Stimulated activated CD4-positive, alpha-beta T cell treated with anti-CD3 and anti-CD28 coated beads, TNF-alpha, amount 100 ng/mL, for 24 hours (primary cell): Measurements from ENCODE around the gene ZNF8.

ENCODE experiments used
- DNase-seq, 3 experiments: peaks; one replicate each; pipeline ENCODE4 v3.0.0-alpha.2; 2020; ENCODE audit warnings: low read depth in 3 of 3

Gene ZNF8

GRCh38 chr19:58296104-58296503, 17.3 kb downstream of the ZNF8 start:
- no peak for DNase-seq

GRCh38 chr19:58300620-58301019, 21.9 kb downstream of the ZNF8 start:
- DNase-seq: no peak

DNA sequence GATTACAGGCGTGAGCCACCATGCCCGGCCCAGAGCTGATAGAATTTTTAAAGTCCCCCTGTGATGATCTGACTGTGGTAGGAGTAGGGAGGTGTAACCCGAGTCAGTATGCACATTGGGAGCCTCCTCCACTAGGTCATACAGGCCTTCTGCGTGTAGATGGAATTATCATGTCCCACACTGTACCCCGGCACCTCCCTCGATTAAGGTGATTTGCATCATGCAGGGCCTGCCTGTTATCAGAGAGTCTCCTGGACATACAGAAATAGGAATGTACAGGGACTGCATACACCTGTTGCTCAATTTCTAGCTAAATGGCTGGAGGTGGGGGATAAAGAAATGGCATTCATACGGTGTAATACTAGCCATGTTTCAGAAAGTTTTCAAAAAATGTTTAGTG, 25.5 kb downstream of the ZNF8 start:
- no peak for DNase-seq

- no peak for DNase-seq
These were observed 26.0 kb downstream of the ZNF8 start for GRCh38 chr19:58304748-58305064.

- DNase-seq: peak; percentile 88 to 94 (median 91)
These were observed 26.5 kb downstream of the ZNF8 start, which contains the start of gene ERVK3-1 for GRCh38 chr19:58305065-58305931. ERVK3-1 (plus strand) TSS chr19:58305377; CDS start chr19:58312169, 6,792 bp downstream.

DNA sequence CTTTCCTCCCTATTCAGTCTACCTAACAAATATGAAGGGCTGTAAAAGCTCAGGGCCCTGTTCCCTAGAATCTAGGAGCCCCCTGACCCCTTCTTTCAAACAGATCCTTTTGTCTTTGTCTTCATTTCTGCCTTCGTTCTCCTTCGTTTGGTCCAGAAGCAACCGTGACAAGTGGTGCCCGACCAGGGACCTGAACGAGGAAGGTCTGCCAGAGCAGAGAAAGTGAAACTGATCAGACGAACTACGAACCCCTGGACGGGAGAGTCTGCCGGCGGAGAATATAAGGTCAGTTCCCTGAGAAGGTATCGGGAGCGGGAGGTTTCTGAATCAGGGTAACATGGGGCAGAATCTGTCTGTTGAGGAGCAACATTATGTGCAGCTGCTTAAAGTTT, 27.2 kb downstream of the ZNF8 start:
- no peak for DNase-seq

DNA sequence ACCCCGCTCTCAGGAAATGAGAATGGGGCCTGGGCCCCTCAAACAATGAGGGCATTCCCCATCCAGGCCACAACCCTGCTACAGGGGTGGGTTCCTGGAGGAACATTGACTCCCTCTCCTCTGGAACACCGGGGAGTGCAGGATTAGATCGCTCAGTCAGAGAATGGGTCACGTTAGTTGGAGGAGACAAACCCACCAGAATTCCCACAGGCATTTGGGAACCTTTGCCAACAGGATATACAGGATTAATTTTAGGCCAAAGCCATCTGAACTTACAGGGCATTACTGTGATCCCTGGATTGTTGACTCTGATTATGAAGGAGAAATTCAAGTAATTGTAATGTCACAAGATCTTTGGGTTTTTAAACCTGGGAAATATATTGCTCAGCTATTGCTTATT, 29.0 kb downstream of the ZNF8 start:
- no peak for DNase-seq

- peak in 1 of 3 experiments; percentile 16 for DNase-seq
These were observed 31.9 kb downstream of the ZNF8 start for GRCh38 chr19:58310685-58311084.

DNA sequence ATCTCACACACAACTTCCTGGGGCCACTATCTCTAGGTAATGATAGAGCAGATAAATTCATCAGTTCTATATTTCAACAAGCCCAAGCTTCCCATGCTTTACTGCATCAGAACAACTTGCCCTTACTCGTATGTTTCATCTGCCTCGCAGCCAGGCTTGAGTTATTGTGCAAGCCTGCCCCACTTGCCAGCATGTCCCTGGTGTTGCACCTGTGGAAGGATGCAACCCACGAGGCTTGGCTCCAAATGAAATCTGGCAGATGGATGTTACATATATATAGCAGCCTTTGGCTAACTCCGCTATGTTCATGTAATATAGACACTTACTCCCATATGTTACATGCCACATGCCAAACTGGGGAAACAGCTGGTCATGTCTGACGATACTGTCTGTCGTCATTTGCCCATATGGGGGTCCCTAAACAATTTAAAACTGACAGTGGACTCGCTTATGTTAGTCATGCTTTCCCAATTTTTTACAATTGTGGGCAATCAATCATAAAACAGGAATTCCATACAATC, 32.6 kb downstream of the ZNF8 start:
- DNase-seq: no peak

- no peak for DNase-seq
These were observed 36.8 kb downstream of the ZNF8 start for GRCh38 chr19:58315580-58315979.

DNA sequence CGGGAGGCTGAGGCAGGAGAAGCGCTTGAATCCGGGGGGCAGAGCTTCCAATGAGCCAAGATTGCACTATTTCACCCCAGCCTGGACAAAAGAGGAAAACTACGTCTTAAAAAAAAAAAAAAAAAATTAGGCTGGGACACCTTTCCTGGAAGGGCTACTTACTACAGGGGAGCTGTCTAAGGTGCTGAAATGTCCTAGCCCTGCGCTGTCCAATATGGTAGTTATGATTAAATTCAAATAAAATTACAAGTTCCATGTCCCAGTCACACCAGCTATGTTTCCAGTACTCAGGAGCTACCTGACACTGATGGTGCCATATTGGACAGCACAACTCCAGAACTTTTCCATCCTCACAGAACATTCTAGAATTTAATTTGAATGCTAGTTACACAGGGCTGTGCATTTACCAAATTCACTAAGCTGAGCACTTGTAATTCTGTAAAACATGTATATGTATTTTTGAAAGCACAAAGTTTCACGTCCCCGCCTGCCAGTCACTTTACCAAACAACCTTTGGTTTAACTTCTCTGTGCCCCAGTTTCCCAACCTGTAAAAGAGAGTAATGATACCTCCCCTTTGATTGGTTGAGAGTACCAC, 38.8 kb downstream of the ZNF8 start:
- DNase-seq: no peak

DNA sequence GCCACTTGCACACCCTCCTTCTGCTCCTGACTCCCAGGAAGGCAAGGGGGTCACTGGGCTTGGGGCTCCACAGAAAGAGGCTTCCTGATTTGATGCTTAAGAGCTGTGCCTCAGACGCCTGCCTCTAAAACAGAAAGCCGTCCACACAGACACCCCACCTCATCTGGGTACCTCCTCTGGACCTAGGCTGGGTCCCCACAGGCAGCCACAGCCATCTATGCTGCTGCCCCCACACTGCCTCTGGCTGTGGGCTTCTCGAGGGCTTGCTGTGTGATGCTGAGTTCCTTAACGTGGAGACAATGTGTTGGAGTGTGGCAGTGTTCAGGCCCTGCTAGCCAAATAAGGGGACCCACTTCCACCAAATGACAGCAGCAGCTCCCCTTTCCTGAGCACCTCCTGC, 39.5 kb downstream of the ZNF8 start:
- no peak for DNase-seq

DNA sequence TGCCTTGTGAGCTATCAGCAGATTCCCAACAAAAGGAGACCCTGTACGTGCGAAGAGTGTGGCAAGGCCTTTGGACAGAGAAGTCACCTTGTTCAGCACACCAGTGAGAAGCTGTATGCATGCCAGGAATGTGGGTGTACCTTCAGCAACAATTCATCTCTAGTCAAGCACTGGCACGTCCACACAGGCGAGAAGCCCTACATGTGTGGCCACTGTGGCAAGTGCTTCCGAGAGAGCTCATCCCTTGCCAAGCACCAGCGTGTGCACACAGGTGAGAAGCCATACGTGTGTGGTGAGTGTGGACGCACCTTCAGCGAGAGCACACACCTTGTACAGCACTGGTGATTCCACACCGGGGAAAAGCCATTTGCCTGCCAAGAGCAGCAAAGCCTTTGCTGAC, 40.5 kb downstream of the ZNF8 start:
- DNase-seq: no peak

- DNase-seq: no peak
These were observed 46.7 kb downstream of the ZNF8 start for GRCh38 chr19:58325311-58326022.

- DNase-seq: no peak
These were observed 47.8 kb downstream of the ZNF8 start for GRCh38 chr19:58326501-58326913.

DNA sequence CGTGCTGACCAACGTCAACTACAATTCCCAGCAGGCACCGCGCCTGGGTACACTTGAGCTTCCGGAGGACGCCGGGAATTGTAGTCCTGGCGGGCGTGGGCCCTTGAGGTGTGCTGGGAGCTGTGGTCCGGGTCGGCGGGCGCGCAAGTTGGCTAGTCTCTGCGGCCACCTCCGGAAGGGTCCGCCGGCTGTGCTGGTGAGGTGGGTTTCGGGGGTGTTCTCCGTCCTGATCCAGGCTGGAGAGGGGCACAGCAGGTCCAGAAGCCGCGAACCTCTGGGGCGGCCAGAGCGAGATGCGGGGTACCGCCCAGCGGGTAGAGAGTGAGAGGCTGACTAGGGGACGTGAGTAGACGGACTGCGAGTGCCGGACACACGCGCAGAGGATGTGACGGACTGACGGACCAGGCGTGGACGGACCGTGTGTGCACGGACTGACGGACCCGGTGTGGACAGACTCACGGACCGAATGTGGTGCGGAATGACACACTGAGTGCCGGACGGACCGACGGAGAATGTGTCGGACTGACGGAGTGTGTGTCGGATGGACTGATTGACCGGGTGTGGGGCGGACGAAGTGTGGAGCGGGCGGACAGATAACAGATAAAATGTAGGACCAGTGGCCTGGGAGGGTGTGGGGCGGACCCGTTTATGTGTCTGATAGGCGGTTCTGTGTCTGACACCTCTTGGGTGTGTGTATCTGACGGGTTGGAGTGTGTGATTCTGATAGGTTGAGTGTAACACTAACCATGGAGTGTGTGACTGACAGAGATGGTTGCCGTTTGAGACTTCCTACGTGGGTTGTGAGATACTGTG, 48.4 kb downstream of the ZNF8 start, which contains the start of gene ZSCAN22:
ZSCAN22 (plus strand) TSS at position 81 of the 813 bp plus-strand sequence. CDS start 7,809 bp downstream, outside the sequence.
- peak; percentile 81 to 92 (median 85) for DNase-seq

GRCh38 chr19:58328999-58329398, 50.2 kb downstream of the ZNF8 start:
- no peak for DNase-seq

DNA sequence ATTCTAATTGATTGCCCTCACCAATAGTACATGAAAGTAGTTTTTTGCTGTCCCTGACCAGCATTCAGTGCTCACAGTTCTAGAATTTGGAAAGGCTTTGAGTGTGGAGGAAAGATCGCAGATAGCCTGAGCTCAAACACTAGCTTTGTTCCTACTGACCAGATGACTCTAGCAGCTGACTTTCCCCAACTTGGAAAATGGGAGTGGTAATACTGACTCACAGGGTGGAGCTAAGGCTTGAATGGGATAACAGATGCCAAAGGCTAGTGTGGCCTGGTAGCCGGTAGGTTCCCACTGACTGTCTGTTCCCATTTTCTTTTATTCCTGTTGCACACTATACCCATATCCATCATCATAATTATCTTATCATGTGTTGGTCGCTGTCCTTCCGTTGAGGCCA, 51.7 kb downstream of the ZNF8 start:
- DNase-seq: no peak

GRCh38 chr19:58332697-58333096, 53.9 kb downstream of the ZNF8 start:
- DNase-seq: no peak

GRCh38 chr19:58334691-58335249, 56.0 kb downstream of the ZNF8 start:
- no peak for DNase-seq

DNA sequence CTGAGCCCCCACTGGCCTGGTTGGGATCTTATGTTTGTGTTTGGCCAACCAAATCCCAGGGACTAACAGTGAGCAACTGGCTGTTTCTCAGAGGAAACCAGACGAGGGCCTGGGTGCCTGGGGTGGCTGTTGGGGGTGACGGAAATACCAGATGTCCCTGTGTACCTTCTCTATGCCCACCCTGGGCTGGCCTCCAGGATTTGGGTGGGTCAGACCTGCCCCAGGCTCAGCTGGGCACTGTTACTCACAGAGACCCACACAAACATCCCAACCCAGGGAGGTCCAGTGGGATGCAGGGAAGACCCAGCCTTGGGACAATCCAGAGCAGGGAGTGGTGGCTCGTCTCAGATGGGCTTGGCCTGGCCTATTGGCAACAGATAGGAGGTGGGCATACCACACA, 56.9 kb downstream of the ZNF8 start:
- DNase-seq: no peak
